A549 (cell line): ENCODE results near the gene OTOG. TPM values are rescaled to one million over a fixed set of nuclear protein-coding genes. Genes with fewer than 3 reads are reported as not detected.

ENCODE experiments used
- ATAC-seq, 2 experiments: fragments of 200-7000 bp in 1 of 2; fragments of >200 bp in 1 of 2; cut with Nextera tagmentation in 1 of 2; cut with Tn5 transposase in 1 of 2; 3 replicates each; pipeline versions ENCODE4 v1.8.0 to v1.9.1; 2018 to 2020; ENCODE audit warnings: mild to moderate bottlenecking in 1 of 2, moderate library complexity in 1 of 2
- CTCF ChIA-PET: fragments of 300-600 bp; sonication (Branson Sonifier 250); formaldehyde crosslinking; extraction: SDS; loops from one replicate; lab custom pipeline; 2021; ENCODE audit warnings: antibody characterized with exemption, inconsistent platforms; lab: Yijun Ruan, JAX
- POLR2A ChIA-PET: fragments of 350-600 bp; formaldehyde crosslinking; extraction: SDS; loops from one replicate; lab custom pipeline; 2021; ENCODE audit warnings: antibody characterized with exemption, inconsistent platforms; lab: Yijun Ruan, JAX
- DNase-seq, 2 experiments: peaks; one replicate each; pipeline versions ENCODE4 v3.0.0 to v3.0.0-alpha.2; 2011 to 2016; ENCODE audit warnings: low read depth in 1 of 2, low spot score in 1 of 2
- FAIRE-seq: peaks from 2 replicates; lab custom pipeline; 2011; peaks lifted over from hg19 to GRCh38; lab: Jason Lieb, UNC
- H3K27ac ChIP-seq, 2 experiments: fragments of >200 bp; sonication (Bioruptor Twin); formaldehyde crosslinking; 3 replicates each; pipeline ENCODE4 v1.5.1; 2016 to 2017
- H3K4me1 ChIP-seq: fragments of >200 bp; sonication (Bioruptor Twin); formaldehyde crosslinking; 3 replicates; pipeline ENCODE4 v1.6.1; 2016
- H3K4me2 ChIP-seq: fragments of >200 bp; sonication (Bioruptor Twin); formaldehyde crosslinking; 3 replicates; pipeline ENCODE4 v1.6.1; 2016
- H3K4me3 ChIP-seq: fragments of >200 bp; sonication (Bioruptor Twin); formaldehyde crosslinking; 3 replicates; pipeline ENCODE4 v1.5.1; 2016
- H3K9me3 ChIP-seq: fragments of >200 bp; sonication (Bioruptor Twin); formaldehyde crosslinking; 3 replicates; pipeline ENCODE4 v1.6.1; 2016
- CEBPB ChIP-seq, 2 experiments: fragments of >200 bp in 1 of 2; sonication (Bioruptor Twin) in 1 of 2; formaldehyde crosslinking in 1 of 2; IDR thresholded peaks; 2 replicates each; pipeline ENCODE4 v1.6.1; 2012 to 2016
- CTCF ChIP-seq: fragments of >200 bp; sonication (Bioruptor Twin); formaldehyde crosslinking; IDR thresholded peaks from 3 replicates; pipeline ENCODE4 v1.5.1; 2016
- ESRRA ChIP-seq: fragments of 150-350 bp; IDR thresholded peaks from 2 replicates; pipeline ENCODE4 v1.6.1; 2014; ENCODE audit warnings: mild to moderate bottlenecking, low read length, borderline replicate concordance
- FOSB ChIP-seq: fragments of 250-450 bp; sonication (Bioruptor Pico); IDR thresholded peaks from 2 replicates; pipeline ENCODE4 v1.5.0; 2020; ENCODE audit warnings: mild to moderate bottlenecking, moderate library complexity
- GATA3 ChIP-seq: IDR thresholded peaks from 2 replicates; pipeline ENCODE4 v1.6.1; 2012; ENCODE audit warnings: borderline replicate concordance
- HDAC2 ChIP-seq: fragments of 200-600 bp; sonication (generic); IDR thresholded peaks from 2 replicates; pipeline ENCODE4 v1.6.1; 2016
- HEYL ChIP-seq: fragments of 250-450 bp; sonication (Bioruptor Pico); IDR thresholded peaks from 2 replicates; pipeline ENCODE4 v1.8.0; 2021; ENCODE audit warnings: mild to moderate bottlenecking, moderate library complexity
- HMGXB4 ChIP-seq: fragments of 250-450 bp; sonication (Bioruptor Pico); IDR thresholded peaks from 2 replicates; pipeline ENCODE4 v1.5.0; 2021; ENCODE audit warnings: mild to moderate bottlenecking, moderate library complexity, borderline replicate concordance
- HOXB5 ChIP-seq: fragments of 250-450 bp; sonication (Bioruptor Pico); IDR thresholded peaks from 2 replicates; pipeline ENCODE4 v1.5.0; 2020; ENCODE audit warnings: mild to moderate bottlenecking, moderate library complexity
- JUN ChIP-seq, 2 experiments: fragments of >200 bp; sonication (Bioruptor Twin); formaldehyde crosslinking; IDR thresholded peaks; 2 replicates in 1 of 2; 3 replicates in 1 of 2; pipeline ENCODE4 v1.6.1; 2016 to 2017
- MAFK ChIP-seq: fragments of 450-650 bp; IDR thresholded peaks from 2 replicates; pipeline ENCODE4 v1.6.1; 2014; ENCODE audit not compliant: partially characterized antibody
- MAZ ChIP-seq: fragments of 150-350 bp; IDR thresholded peaks from 2 replicates; pipeline ENCODE4 v1.6.1; 2014; ENCODE audit warnings: antibody characterized with exemption, low read depth, low read length, borderline replicate concordance
- MYC ChIP-seq: IDR thresholded peaks from 2 replicates; pipeline ENCODE4 v1.6.1; 2012; ENCODE audit warnings: mild to moderate bottlenecking, inconsistent platforms, low read length, improper control_type of control experiment, borderline replicate concordance
- NR3C1 ChIP-seq: fragments of >200 bp; sonication (Bioruptor Twin); formaldehyde crosslinking; IDR thresholded peaks from 3 replicates; pipeline ENCODE4 v1.6.1; 2017
- PBX3 ChIP-seq: IDR thresholded peaks from 2 replicates; pipeline ENCODE4 v1.6.1; 2012
- RAD21 ChIP-seq, 2 experiments: fragments of >200 bp in 1 of 2; sonication (Bioruptor Twin) in 1 of 2; formaldehyde crosslinking in 1 of 2; IDR thresholded peaks in 1 of 2; conservative IDR thresholded peaks in 1 of 2; 2 replicates in 1 of 2; 3 replicates in 1 of 2; pipeline ENCODE4 v1.6.1; 2012 to 2018; ENCODE audit warnings: inconsistent platforms in 1 of 2
- RARB ChIP-seq: fragments of 250-450 bp; sonication (Bioruptor Pico); IDR thresholded peaks from 2 replicates; pipeline ENCODE4 v1.8.0; 2021; ENCODE audit warnings: mild to moderate bottlenecking, moderate library complexity
- REST ChIP-seq: fragments of 200-600 bp; sonication (generic); IDR thresholded peaks from 2 replicates; pipeline ENCODE4 v1.6.1; 2016; ENCODE audit warnings: antibody characterized with exemption, mild to moderate bottlenecking, moderate library complexity
- RNF2 ChIP-seq: fragments of 200-600 bp; sonication (generic); IDR thresholded peaks from 2 replicates; pipeline ENCODE4 v1.6.1; 2016; ENCODE audit warnings: low read depth, mild to moderate bottlenecking, antibody characterized with exemption, moderate library complexity, borderline replicate concordance
- SMC3 ChIP-seq: fragments of >200 bp; sonication (Bioruptor Twin); formaldehyde crosslinking; IDR thresholded peaks from 3 replicates; pipeline ENCODE4 v1.6.1; 2018; ENCODE audit warnings: inconsistent platforms
- ZFP36 ChIP-seq: fragments of 450-650 bp; IDR thresholded peaks from 2 replicates; pipeline ENCODE4 v1.6.1; 2014; ENCODE audit warnings: borderline replicate concordance; ENCODE audit not compliant: partially characterized antibody
- WGBS: methylation state at CpG from one replicate; pipeline ENCODE4 v1.1.6; 2017; ENCODE audit errors: missing lambda C conversion rate; 5-methylcytosine and 5-hydroxymethylcytosine counted together
- polyA plus RNA-seq, 4 experiments: library from polyadenylated mRNA; depleted of rRNA in 3 of 4; stranded (reverse); fragments of >200 nt; fragmentation: RNase III in 1 of 4; extraction: RNeasy Plus Mini Kit Qiagen cat#74134 plus additional on column Dnase treatment in 1 of 4; gene quantifications; 2 replicates in 3 of 4; 3 replicates in 1 of 4; pipeline ENCODE4 v1.2.3, GENCODE V29; 2011 to 2017
- TF ChIP-seq, protein P1 (sequence below): fragments of 150-350 bp; IDR thresholded peaks from 2 replicates; pipeline ENCODE4 v1.6.1; 2014; ENCODE audit warnings: low read depth, mild to moderate bottlenecking, low read length

OTOG gene
- polyA plus RNA-seq, 2 of the 4 experiments (the other 2 are of a cell fraction), result not detected

GRCh38 chr11:17649696-17650095 lies 102.6 kb downstream of the OTOG start:
- no peak for DNase-seq
- no peak overlapping the region for H3K27ac ChIP-seq
- no peak overlapping the region for H3K4me2 ChIP-seq

GRCh38 chr11:17650127-17650911 lies 103.3 kb downstream of the OTOG start:
- Histone ChIP-seq H3K4me1 (no peaks in the 10 kb centered on the region), H3K9me3 (peaks cover 16% of the 10 kb centered on the region), H3K4me2 (no peak overlapping the region), H3K27ac (no peak overlapping the region), H3K4me3 (no peak overlapping the region)
- ChIA-PET CTCF (interaction anchor here (0.6 to 1.4 kb wide), 3 partner anchors 21 to 51 kb away, joined by 3 read pairs; no protein-coding TSS in a partner anchor), POLR2A (no interaction called here)
- no peak for DNase-seq
- no peak for FAIRE-seq
- WGBS, result 21% methylated on average over 12 of the region's 12 CpGs
- ATAC-seq, result no peak
- TF ChIP-seq GATA3, result no peak
- no peak for TF ChIP-seq PBX3
- no peak for TF ChIP-seq MAZ
- TF ChIP-seq MAFK, result no peak
- no peak for TF ChIP-seq REST
- TF ChIP-seq NR3C1, result no peak
- no peak for TF ChIP-seq HOXB5
- no peak for TF ChIP-seq CEBPB (IDR thresholded peaks at IDR 0.05)
- TF ChIP-seq, protein P1, sequence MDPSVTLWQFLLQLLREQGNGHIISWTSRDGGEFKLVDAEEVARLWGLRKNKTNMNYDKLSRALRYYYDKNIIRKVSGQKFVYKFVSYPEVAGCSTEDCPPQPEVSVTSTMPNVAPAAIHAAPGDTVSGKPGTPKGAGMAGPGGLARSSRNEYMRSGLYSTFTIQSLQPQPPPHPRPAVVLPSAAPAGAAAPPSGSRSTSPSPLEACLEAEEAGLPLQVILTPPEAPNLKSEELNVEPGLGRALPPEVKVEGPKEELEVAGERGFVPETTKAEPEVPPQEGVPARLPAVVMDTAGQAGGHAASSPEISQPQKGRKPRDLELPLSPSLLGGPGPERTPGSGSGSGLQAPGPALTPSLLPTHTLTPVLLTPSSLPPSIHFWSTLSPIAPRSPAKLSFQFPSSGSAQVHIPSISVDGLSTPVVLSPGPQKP, result no peak
- TF ChIP-seq HDAC2, result no peak
- no peak for TF ChIP-seq ZFP36
- TF ChIP-seq JUN (IDR thresholded peaks at IDR 0.05), result no peak
- no peak for TF ChIP-seq FOSB (CRISPR knock-in tag)
- TF ChIP-seq RARB, result no peak
- TF ChIP-seq RAD21 (conservative IDR thresholded peaks at IDR 0.05 in 1 of 2, IDR thresholded peaks at IDR 0.05 in 1 of 2), result no peak
- TF ChIP-seq RNF2, result no peak
- TF ChIP-seq SMC3, result no peak
- TF ChIP-seq HEYL (CRISPR knock-in tag), result no peak

More at GRCh38 chr11:17649696-17650095, 102.6 kb downstream of the OTOG start:
- ATAC-seq (no peak), FAIRE-seq (no peak)
- Histone ChIP-seq H3K9me3 (peaks cover 10% of the 10 kb centered on the region), H3K4me3 (no peak overlapping the region), H3K4me1 (no peaks in the 10 kb centered on the region)
- ChIA-PET CTCF (interaction anchor here (0.6 kb wide), 1 partner anchor 51 kb away, joined by 3 read pairs; no protein-coding TSS in a partner anchor), POLR2A (no interaction called here)
- TF ChIP-seq CTCF, result no peak
- TF ChIP-seq ESRRA, result no peak
- TF ChIP-seq HMGXB4 (CRISPR knock-in tag), result no peak
- no peak for TF ChIP-seq MYC
- 46% methylated on average over 4 of the region's 4 CpGs for WGBS
